GM19099 (cell line): ENCODE results near the gene ATF2.

Source experiments
- POLR2A ChIP-seq: IDR thresholded peaks from 3 replicates; pipeline ENCODE4 v1.6.1; 2011; ENCODE audit warnings: low read depth; ENCODE audit not compliant: insufficient read length; ENCODE audit errors: extremely low read depth

ATF2 gene

DNA sequence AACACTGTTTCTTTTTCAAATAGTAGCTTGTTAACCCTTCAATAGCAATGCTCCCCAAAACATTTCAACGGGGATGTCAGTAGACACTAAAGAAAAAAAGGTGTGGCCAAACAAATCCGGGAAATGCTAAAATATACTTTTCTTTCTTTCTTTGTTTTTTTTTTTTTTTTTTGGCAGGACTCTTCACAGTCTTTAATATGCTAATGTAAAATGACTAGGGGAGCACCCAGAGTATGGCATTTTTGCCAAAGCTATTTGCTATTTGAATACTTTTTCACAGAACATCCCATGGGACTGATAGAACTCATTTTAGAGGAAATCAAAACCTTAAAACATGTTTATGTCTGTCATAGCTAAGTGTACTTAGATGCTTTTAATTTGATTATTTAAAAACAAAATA is 32.1 kb downstream of the ATF2 start:
- no peak for TF ChIP-seq POLR2A

DNA sequence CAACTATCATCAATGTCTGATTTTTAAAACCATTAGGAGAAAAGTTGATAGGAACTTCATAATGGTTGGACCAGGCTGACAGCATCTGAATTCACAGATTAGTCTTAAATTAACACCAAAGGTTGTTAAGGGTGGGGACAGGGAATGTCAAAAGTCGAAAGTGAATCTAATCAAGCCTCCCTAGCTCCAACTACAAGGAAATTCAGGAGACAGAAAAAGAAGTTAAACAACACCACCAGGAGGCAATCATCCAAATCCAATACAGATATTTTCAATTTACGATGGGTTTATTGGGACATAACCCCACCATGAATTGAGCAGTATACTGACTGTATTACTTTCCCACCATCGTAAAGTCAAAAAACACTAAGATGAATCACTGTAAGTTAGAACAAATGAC is 32.8 kb downstream of the ATF2 start:
- TF ChIP-seq POLR2A: no peak

GRCh38 chr2:175131252-175131651 is 36.8 kb downstream of the ATF2 start:
- no peak for TF ChIP-seq POLR2A

GRCh38 chr2:175126661-175127060 is 41.3 kb downstream of the ATF2 start:
- no peak for TF ChIP-seq POLR2A

GRCh38 chr2:175123254-175123653 is 44.7 kb downstream of the ATF2 start:
- no peak for TF ChIP-seq POLR2A

- no peak for TF ChIP-seq POLR2A
These were observed 56.8 kb downstream of the ATF2 start for GRCh38 chr2:175111200-175111657.

GRCh38 chr2:175107146-175107545 is 60.9 kb downstream of the ATF2 start:
- no peak for TF ChIP-seq POLR2A

GRCh38 chr2:175103191-175103590 is 64.8 kb downstream of the ATF2 start:
- TF ChIP-seq POLR2A: no peak

- TF ChIP-seq POLR2A: no peak
These were observed 66.5 kb downstream of the ATF2 start for GRCh38 chr2:175101514-175101913.

DNA sequence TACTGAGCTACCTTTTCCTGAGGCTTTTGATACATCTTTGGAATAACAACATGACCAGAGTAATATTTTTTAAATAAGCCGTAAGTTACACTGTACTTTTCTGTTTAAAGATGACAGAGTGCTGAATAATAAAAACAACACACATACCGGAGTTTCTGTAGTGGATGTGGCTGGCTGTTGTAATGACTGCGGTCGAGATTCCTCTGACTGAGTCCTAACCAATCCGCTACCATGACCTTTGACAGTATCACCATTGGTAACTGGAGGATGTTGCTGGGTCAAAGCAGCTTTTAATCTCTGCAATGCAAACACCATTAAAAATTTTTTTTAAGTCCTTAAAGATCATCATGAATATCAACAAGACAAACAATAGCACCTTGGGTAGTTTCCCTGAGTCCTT is 70.7 kb downstream of the ATF2 start:
- no peak for TF ChIP-seq POLR2A

GRCh38 chr2:175080479-175080878 is 87.5 kb downstream of the ATF2 start:
- no peak for TF ChIP-seq POLR2A

DNA sequence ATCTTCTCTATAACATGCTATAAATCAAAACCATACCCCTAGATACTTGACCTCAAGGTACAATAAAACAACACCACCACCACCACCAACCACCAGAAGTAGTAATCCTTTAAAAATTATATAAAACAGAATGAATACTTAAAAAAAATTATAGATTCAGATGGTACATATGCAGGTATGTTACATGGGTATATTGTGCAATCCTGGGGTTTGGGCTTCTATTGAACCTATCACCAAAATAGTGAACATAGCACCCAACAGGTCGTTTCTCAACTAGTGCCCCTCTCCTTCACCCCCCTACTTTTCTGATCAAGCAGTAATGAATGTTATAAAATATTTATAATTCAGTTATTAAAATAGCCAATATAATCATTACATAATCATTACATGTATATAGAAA is 91.7 kb downstream of the ATF2 start:
- TF ChIP-seq POLR2A: no peak

DNA sequence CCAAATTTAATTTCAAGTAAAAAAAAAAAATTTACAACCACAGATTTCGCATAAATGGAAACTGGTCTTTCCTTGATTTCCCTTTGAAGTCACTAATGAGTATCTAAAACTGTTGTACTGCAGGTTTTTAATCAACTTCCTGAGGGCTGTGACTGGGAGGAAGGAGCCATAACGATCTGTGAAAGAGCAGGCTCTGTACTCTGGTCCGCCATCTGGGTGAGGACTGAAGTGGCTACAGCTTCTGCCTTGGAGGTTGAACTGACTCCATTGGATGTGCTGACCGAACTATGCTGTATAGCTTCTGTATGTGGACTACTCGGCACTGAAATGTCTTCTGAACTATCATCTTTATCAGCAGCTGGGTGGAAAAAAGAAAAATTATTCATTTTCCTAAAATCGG is 93.5 kb downstream of the ATF2 start:
- TF ChIP-seq POLR2A: no peak

DNA sequence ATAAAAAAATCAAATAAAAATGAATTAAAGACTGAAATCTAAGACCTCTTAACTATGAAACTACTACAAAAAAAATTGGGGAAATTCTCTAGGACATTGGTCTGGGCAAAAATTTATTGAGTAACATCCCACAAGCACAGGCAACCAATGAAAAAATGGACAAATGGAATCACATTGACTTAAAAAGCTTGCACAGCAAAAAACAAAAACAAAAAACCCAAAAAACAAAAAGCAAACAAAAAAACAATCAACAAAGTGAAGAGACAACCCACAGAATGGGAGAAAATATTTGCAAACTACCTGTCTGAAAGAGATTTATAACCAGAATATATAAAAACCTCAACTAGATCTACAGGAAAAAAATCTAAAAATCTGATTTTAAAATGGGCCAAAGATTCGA is 99.5 kb downstream of the ATF2 start:
- TF ChIP-seq POLR2A: no peak

- no peak for TF ChIP-seq POLR2A
These were observed 101.6 kb downstream of the ATF2 start for GRCh38 chr2:175066411-175066810.

DNA sequence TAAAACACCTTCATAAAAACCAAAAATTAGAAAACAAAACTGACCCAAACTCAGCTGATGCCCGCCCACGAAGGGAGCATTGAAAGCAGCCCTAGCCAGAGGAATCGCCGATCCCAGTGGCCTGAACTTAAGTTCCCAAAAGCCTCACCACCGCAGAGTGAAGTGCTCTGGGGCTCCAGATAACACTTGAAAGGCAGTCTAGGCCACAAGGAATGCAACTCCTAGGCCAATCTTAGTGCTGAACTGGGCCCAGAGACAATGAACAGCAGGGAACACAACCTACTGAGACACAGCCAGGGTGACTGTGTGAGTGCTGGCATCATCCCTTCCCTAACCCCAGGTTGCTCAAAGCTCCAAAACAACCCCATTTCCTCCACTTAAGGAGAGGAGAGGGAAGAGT is 103.2 kb downstream of the ATF2 start:
- TF ChIP-seq POLR2A: no peak

DNA sequence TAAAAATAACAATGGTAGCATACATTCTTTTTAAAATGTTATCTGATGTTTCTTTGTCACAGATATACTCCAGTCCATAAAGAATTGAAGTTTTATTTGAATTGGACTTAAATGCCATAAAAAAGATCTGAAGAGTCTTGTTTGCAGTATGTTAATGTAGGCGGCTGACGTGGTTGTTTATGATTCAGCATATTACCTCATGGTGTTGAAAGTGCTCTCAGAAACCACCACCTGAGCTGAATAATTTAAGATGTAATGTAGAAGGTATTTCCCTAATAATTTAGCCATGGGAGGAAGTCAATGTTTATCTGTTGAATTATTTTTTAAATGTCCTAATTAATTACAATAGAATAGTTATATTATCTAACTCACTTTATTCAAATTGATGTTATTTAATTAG is 104.3 kb downstream of the ATF2 start:
- no peak for TF ChIP-seq POLR2A

DNA sequence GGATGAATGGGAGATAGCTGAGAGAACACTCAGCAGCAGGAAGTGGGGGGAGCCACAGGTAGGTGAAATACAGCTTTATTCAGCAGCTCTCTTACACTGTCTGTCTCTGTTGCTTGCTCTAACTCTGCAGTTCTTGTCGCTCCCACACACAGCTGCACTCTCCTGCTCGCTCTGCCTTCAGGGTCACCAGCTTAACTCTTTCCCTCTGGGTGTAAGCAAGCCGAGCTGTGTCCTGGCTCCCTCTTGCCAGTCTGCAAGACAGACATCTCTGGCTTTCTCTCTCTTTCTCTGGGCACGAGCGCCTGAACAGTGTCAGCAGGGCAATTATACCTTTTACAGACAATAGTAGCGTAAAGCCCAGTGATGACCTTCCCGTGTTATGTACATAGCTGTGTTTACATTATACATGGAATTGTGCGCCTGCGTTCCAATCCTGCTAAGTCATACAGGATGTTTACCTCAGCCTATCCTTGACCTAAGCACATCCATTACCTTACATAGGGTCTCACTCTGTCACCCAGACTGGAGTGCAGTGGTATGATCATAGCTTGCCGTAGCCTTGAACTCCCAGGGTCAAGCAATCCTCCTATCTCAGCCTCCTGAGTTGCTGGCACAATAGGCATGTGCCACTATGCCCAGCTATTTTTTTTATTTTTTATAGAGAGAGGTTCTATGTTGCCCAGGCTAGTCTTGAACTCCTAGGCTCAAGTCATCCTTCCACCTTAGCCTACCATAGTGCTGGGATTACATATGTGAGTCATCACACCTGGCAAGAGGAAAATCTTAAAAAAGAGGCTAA is 105.0 kb downstream of the ATF2 start:
- TF ChIP-seq POLR2A: no peak
